ENCODE results near the gene JMJD8. TPM values are rescaled to one million over a fixed set of nuclear protein-coding genes. Genes with fewer than 3 reads are reported as not detected.

JMJD8 gene
- total and polyA plus RNA-seq, 7 experiments from 2014 or later = 26.8 to 62.1 (median 43.2) TPM

DNA sequence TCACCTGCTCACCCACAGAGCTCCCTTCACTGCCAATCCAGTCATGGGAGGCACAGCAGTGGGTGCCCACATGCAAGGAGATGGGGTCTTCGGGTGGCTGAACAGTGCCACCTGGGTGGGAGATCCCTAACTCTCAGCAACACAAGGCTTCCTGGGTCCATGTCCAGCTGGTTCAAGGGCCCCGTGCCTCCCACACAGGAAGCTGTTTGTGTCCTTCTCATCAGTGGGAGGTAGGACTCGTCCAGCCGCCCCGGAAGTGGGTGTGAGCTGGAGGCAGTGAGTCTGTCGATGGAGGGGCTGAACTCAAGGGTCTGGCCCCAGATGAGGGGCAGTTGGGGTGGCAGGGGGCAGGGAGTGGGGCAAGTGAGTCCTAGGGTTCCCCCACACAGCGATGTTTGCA lies 19.9 kb upstream of the JMJD8 start:
- CTCF ChIA-PET = no interaction called here
- Histone ChIP-seq H3K36me3 (ENCODE audit: control insufficient read depth in 2 of 3, insufficient read depth in 3 of 3, low read length in 3 of 3) (no peaks in the 10 kb centered on the region), H3K4me1 (ENCODE audit: control insufficient read depth in 2 of 2, insufficient read depth in 2 of 2, low read length in 2 of 2) (peaks cover 14 to 16% of the 10 kb centered on the region in 2 donors), H3K27ac (ENCODE audit: low read depth, low read length) (no peak overlapping the region), H3K27me3 (ENCODE audit: control insufficient read depth in 2 of 2, insufficient read depth in 2 of 2, low read length in 2 of 2) (peaks cover 4 to 22% of the 10 kb centered on the region in 2 donors), H3K9me3 (ENCODE audit: control insufficient read depth in 2 of 3, low read length in 3 of 3) (no peaks in the 10 kb centered on the region), H3K4me3 (ENCODE audit: low read length) (no peak overlapping the region)
- Mint-ChIP-seq H3K9me3 (peaks cover 0 to 2% (median 0%) of the 10 kb centered on the region in 11 donors), H3K4me1 (peaks cover 0 to 11% (median 4%) of the 10 kb centered on the region in 7 donors), H3K4me3 (peak overlapping the region in 1 of 10 donors; percentile 38), H3K36me3 (no peaks in the 10 kb centered on the region), H3K27ac (no peak overlapping the region), H3K27me3 (peaks cover 23 to 63% (median 27%) of the 10 kb centered on the region in 5 donors)
- POLR2A ChIA-PET = interaction anchor here (1.1 kb wide), 1 partner anchor 8 kb away, joined by 5 read pairs; no protein-coding TSS in a partner anchor
- ATAC-seq (no peak), DNase-seq (no peak)
- intact Hi-C loops (cut with micrococcal nuclease) = loop anchor here in 1 of 2 donors (5.0 kb wide), 1 partner anchor 483 kb away; no protein-coding TSS in a partner anchor

DNA sequence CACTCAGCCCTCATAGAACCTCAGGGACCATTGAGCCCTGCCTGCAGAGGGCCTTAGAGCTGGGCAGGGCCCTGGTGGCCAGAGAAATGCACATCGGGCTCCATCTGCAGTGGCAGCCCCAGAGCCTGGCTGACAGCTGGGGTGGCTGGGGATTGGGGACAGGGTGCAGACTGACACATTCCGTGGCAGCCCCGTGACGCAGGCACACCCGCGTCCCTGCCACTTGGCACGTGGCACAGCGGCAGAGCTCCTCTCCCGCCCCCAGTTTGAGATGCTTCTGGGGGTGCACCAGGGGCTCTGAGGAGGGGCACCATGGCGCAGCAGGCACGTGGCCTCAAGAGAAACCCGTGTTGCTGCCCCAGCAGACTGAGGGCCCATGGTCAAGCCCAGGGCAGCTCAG lies 19.3 kb upstream of the JMJD8 start:
- no peaks in the 10 kb centered on the region for H3K36me3 Mint-ChIP-seq
- Histone ChIP-seq H3K36me3 (ENCODE audit: control insufficient read depth in 2 of 3, insufficient read depth in 3 of 3, low read length in 3 of 3) (no peaks in the 10 kb centered on the region), H3K27me3 (ENCODE audit: control insufficient read depth in 2 of 2, insufficient read depth in 2 of 2, low read length in 2 of 2) (peaks cover 4 to 22% of the 10 kb centered on the region in 2 donors), H3K4me3 (ENCODE audit: low read length) (no peak overlapping the region), H3K4me1 (ENCODE audit: control insufficient read depth in 2 of 2, insufficient read depth in 2 of 2, low read length in 2 of 2) (peaks cover 14 to 18% of the 10 kb centered on the region in 2 donors), H3K9me3 (ENCODE audit: control insufficient read depth in 2 of 3, low read length in 3 of 3) (no peaks in the 10 kb centered on the region), H3K27ac (ENCODE audit: low read depth, low read length) (no peak overlapping the region)
- intact Hi-C loops (cut with micrococcal nuclease) = loop anchor here in 1 of 2 donors (5.0 kb wide), 1 partner anchor 484 kb away; no protein-coding TSS in a partner anchor
- H3K4me3 Mint-ChIP-seq = no peak overlapping the region
- H3K27ac Mint-ChIP-seq = no peak overlapping the region
- peaks cover 18 to 58% (median 22%) of the 10 kb centered on the region in 5 donors for H3K27me3 Mint-ChIP-seq
- CTCF ChIA-PET = interaction anchor here (0.6 to 2.0 kb wide), 2 partner anchors 7 to 41 kb away, joined by 4 to 5 read pairs; no protein-coding TSS in a partner anchor
- H3K4me1 Mint-ChIP-seq = peaks cover 0 to 11% (median 4%) of the 10 kb centered on the region in 7 donors
- H3K9me3 Mint-ChIP-seq = peaks cover 0 to 2% (median 0%) of the 10 kb centered on the region in 11 donors
- no peak for ATAC-seq
- POLR2A ChIA-PET = no interaction called here
- DNase-seq = no peak

GRCh38 chr16:702341-702740 lies 18.2 kb upstream of the JMJD8 start:
- DNase-seq = no peak
- no peaks in the 10 kb centered on the region for H3K36me3 Mint-ChIP-seq
- Histone ChIP-seq H3K9me3 (ENCODE audit: control insufficient read depth in 2 of 3, low read length in 3 of 3) (no peaks in the 10 kb centered on the region), H3K4me1 (ENCODE audit: control insufficient read depth in 2 of 2, insufficient read depth in 2 of 2, low read length in 2 of 2) (peaks cover 14 to 18% of the 10 kb centered on the region in 2 donors), H3K36me3 (ENCODE audit: control insufficient read depth in 2 of 3, insufficient read depth in 3 of 3, low read length in 3 of 3) (no peaks in the 10 kb centered on the region), H3K27me3 (ENCODE audit: control insufficient read depth in 2 of 2, insufficient read depth in 2 of 2, low read length in 2 of 2) (peaks cover 0 to 22% of the 10 kb centered on the region in 2 donors), H3K4me3 (ENCODE audit: low read length) (no peak overlapping the region), H3K27ac (ENCODE audit: low read depth, low read length) (no peak overlapping the region)
- ATAC-seq = no peak
- H3K27ac Mint-ChIP-seq = peak overlapping the region in 1 of 9 donors; percentile 59
- no peaks in the 10 kb centered on the region for H3K9me3 Mint-ChIP-seq
- peak overlapping the region in 3 of 10 donors; percentile 29 to 81 (median 38) for H3K4me3 Mint-ChIP-seq
- H3K27me3 Mint-ChIP-seq = peaks cover 10 to 50% (median 12%) of the 10 kb centered on the region in 5 donors
- intact Hi-C loops (cut with micrococcal nuclease) = loop anchor here in 1 of 2 donors (5.0 kb wide), 1 partner anchor 485 kb away; no protein-coding TSS in a partner anchor
- ChIA-PET POLR2A (interaction anchor here (1.3 kb wide), 1 partner anchor 22 kb away, joined by 3 read pairs; the partner anchor contains the start of gene STUB1), CTCF (interaction anchor here (1.4 to 2.0 kb wide), 2 partner anchors 8 to 10 kb away, joined by 5 read pairs; no protein-coding TSS in a partner anchor)
- H3K4me1 Mint-ChIP-seq = peaks cover 0 to 11% (median 4%) of the 10 kb centered on the region in 7 donors

- H3K4me3 Mint-ChIP-seq = peak overlapping the region in 1 of 10 donors; percentile 28
- POLR2A ChIA-PET = interaction anchor here (1.3 kb wide), 2 partner anchors 15 to 21 kb away, joined by 3 to 4 read pairs; partner anchors contain the start of gene STUB1
- no peak overlapping the region for H3K27ac Mint-ChIP-seq
- intact Hi-C loops (cut with micrococcal nuclease) = loop anchor here in 1 of 2 donors (5.0 kb wide), 1 partner anchor 486 kb away; no protein-coding TSS in a partner anchor
- Histone ChIP-seq H3K4me1 (ENCODE audit: control insufficient read depth in 2 of 2, insufficient read depth in 2 of 2, low read length in 2 of 2) (peaks cover 23 to 24% of the 10 kb centered on the region in 2 donors), H3K27me3 (ENCODE audit: control insufficient read depth in 2 of 2, insufficient read depth in 2 of 2, low read length in 2 of 2) (peaks cover 0 to 13% of the 10 kb centered on the region in 2 donors), H3K36me3 (ENCODE audit: control insufficient read depth in 2 of 3, insufficient read depth in 3 of 3, low read length in 3 of 3) (no peaks in the 10 kb centered on the region), H3K27ac (ENCODE audit: low read depth, low read length) (no peak overlapping the region), H3K9me3 (ENCODE audit: control insufficient read depth in 2 of 3, low read length in 3 of 3) (no peaks in the 10 kb centered on the region), H3K4me3 (ENCODE audit: low read length) (no peak overlapping the region)
- H3K9me3 Mint-ChIP-seq = no peaks in the 10 kb centered on the region
- CTCF ChIA-PET = interaction anchor here (1.4 to 2.0 kb wide), 2 partner anchors 10 to 11 kb away, joined by 5 read pairs; no protein-coding TSS in a partner anchor
- ATAC-seq = peak; percentile 77
- no peaks in the 10 kb centered on the region for H3K36me3 Mint-ChIP-seq
- H3K4me1 Mint-ChIP-seq = peaks cover 4 to 20% (median 9%) of the 10 kb centered on the region in 7 donors
- DNase-seq = peak in 7 of 9 donors; percentile 48 to 78 (median 62)
- H3K27me3 Mint-ChIP-seq = peaks cover 10 to 37% (median 12%) of the 10 kb centered on the region in 5 donors
Observed at GRCh38 chr16:700684-701584, 16.8 kb upstream of the JMJD8 start.

GRCh38 chr16:698911-699671 lies 15.0 kb upstream of the JMJD8 start:
- Mint-ChIP-seq H3K4me1 (peaks cover 4 to 27% (median 16%) of the 10 kb centered on the region in 7 donors), H3K9me3 (no peaks in the 10 kb centered on the region), H3K27me3 (peaks cover 10 to 35% (median 12%) of the 10 kb centered on the region in 5 donors), H3K27ac (peak overlapping the region in 1 of 9 donors; percentile 59), H3K4me3 (peak overlapping the region in 5 of 10 donors; percentile 10 to 52 (median 46)), H3K36me3 (no peaks in the 10 kb centered on the region)
- ATAC-seq = no peak
- peaks cover 0 to 8% of the 10 kb centered on the region in 2 donors for H3K27me3 ChIP-seq (ENCODE audit: control insufficient read depth in 2 of 2, insufficient read depth in 2 of 2, low read length in 2 of 2)
- H3K27ac ChIP-seq (ENCODE audit: low read depth, low read length) = no peak overlapping the region
- H3K4me3 ChIP-seq (ENCODE audit: low read length) = no peak overlapping the region
- ChIA-PET CTCF (interaction anchor here (1.0 kb wide), 1 partner anchor 13 kb away, joined by 6 read pairs; no protein-coding TSS in a partner anchor), POLR2A (interaction anchor here (1.3 kb wide), 1 partner anchor 10 kb away, joined by 8 read pairs; the partner anchor contains the start of gene WDR24)
- no peaks in the 10 kb centered on the region for H3K9me3 ChIP-seq (ENCODE audit: control insufficient read depth in 2 of 3, low read length in 3 of 3)
- intact Hi-C loops (cut with micrococcal nuclease) = loop anchor here in 1 of 2 donors (5.0 kb wide), 1 partner anchor 88 kb away; the partner anchor contains the start of genes CHTF18 and RPUSD1
- H3K36me3 ChIP-seq (ENCODE audit: control insufficient read depth in 2 of 3, insufficient read depth in 3 of 3, low read length in 3 of 3) = no peaks in the 10 kb centered on the region
- H3K4me1 ChIP-seq (ENCODE audit: control insufficient read depth in 2 of 2, insufficient read depth in 2 of 2, low read length in 2 of 2) = peaks cover 26 to 30% of the 10 kb centered on the region in 2 donors
- DNase-seq = no peak

Data from naive thymus-derived CD4-positive, alpha-beta T cell (primary cell).